SK-N-SH treated with all-trans-retinoic acid at 6 μM for 48 hours (cell line): Measurements from ENCODE around the gene CYP46A1.

Experiments
- ZC3H10 ChIP-seq: fragments of 250-450 bp; sonication (Bioruptor Pico); IDR thresholded peaks from 2 replicates; pipeline ENCODE4 v1.5.1; 2021; ENCODE audit warnings: mild to moderate bottlenecking, moderate library complexity
- TF ChIP-seq, protein P1 (sequence below): fragments of 250-450 bp; sonication (Bioruptor Pico); IDR thresholded peaks from 2 replicates; pipeline ENCODE4 v1.8.0; 2020; ENCODE audit warnings: mild to moderate bottlenecking, moderate library complexity, borderline replicate concordance

GRCh38 chr14:99740411-99740810 lies 56.3 kb downstream of the CYP46A1 start:
- TF ChIP-seq, protein P1, sequence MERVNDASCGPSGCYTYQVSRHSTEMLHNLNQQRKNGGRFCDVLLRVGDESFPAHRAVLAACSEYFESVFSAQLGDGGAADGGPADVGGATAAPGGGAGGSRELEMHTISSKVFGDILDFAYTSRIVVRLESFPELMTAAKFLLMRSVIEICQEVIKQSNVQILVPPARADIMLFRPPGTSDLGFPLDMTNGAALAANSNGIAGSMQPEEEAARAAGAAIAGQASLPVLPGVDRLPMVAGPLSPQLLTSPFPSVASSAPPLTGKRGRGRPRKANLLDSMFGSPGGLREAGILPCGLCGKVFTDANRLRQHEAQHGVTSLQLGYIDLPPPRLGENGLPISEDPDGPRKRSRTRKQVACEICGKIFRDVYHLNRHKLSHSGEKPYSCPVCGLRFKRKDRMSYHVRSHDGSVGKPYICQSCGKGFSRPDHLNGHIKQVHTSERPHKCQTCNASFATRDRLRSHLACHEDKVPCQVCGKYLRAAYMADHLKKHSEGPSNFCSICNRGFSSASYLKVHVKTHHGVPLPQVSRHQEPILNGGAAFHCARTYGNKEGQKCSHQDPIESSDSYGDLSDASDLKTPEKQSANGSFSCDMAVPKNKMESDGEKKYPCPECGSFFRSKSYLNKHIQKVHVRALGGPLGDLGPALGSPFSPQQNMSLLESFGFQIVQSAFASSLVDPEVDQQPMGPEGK (CRISPR knock-in tag) = no peak
- no peak for TF ChIP-seq ZC3H10 (CRISPR knock-in tag)
